Measurements from ENCODE around the gene RAP1B. TPM values are rescaled to one million over a fixed set of nuclear protein-coding genes. Genes with fewer than 3 reads are reported as not detected.

RAP1B gene
- total and polyA plus RNA-seq, 9 of the 15 experiments (the other 6 are each of a cell fraction or from before 2014, with no cell fraction given), result 107 to 309 (median 170) TPM

DNA sequence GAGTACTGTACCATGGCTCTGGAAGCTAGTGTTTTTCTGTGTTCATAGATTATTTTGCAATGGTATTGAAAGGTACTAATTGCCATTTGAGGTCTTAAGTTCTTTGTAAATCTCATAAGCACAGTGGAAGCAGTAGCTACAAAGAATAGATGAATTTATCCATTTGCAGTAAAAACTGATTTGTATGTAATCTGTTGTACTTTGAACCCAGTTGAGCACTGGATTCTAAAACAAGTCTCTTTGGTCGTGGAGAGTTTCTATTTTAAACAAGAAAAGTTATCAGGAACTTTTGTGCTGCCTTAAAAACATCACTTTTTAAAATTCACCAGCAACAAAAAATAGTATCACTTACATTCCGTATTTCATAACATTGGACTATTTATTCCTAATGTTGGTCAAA, 4.1 kb downstream of the RAP1B start:
- WGBS (ENCODE audit: insufficient coverage, low coverage, missing lambda C conversion rate), result 59% methylated on average over 2 of the region's 2 CpGs
- H3K9me1 ChIP-seq (ENCODE audit: control insufficient read depth, insufficient read depth, low read length), result peaks cover 4% of the 10 kb centered on the region
- no peak overlapping the region for H3K27ac ChIP-seq (ENCODE audit: extremely low read depth, low read depth, low read length)
- no peak for ATAC-seq
- no peak overlapping the region for H3K4me3 ChIP-seq
- H2AFZ ChIP-seq (ENCODE audit: low read depth, low read length), result no peak overlapping the region
- FAIRE-seq, result peak; percentile 11
- no peak for DNase-seq (ENCODE audit: extremely low read depth in 1 of 4, low spot score in 3 of 4)
- H4K20me1 ChIP-seq (replicated peaks; ENCODE audit: control insufficient read depth, insufficient read depth, low read length), result peaks cover 29% of the 10 kb centered on the region
- H3K4me1 ChIP-seq (replicated peaks in 1 of 2; ENCODE audit: control insufficient read depth in 2 of 2, insufficient read depth in 2 of 2, low read length in 2 of 2), result peaks cover 10 to 19% of the 10 kb centered on the region in 2 experiments
- H3K27me3 ChIP-seq (ENCODE audit: control insufficient read depth in 2 of 2, insufficient read depth in 2 of 2, low read length in 2 of 2), result no peaks in the 10 kb centered on the region
- in situ Hi-C loops (cut with MboI), result no loop called here
- no peaks in the 10 kb centered on the region for H3K9me3 ChIP-seq (replicated peaks; ENCODE audit: control insufficient read depth, insufficient read depth, low read depth, low read length)
- POLR2A ChIA-PET, result interaction anchor here (2.2 kb wide), 1 partner anchor 14 kb away, joined by 6 read pairs; no protein-coding TSS in a partner anchor
- H3K79me2 ChIP-seq (ENCODE audit: control insufficient read depth, insufficient read depth, low read length), result peaks cover 89% of the 10 kb centered on the region
- no TSS peak for BruUV-seq (replicated peaks)
- peaks cover 30% of the 10 kb centered on the region for H3K36me3 ChIP-seq (ENCODE audit: control insufficient read depth, insufficient read depth, low read length)
- H3K9ac ChIP-seq (ENCODE audit: insufficient read depth in 1 of 2, low read depth in 2 of 2, low read length in 2 of 2), result no peak overlapping the region
- 0 out of 2 replicates have a peak overlapping the region, but pooled peaks have one; percentile 26 for H3K4me2 ChIP-seq (ENCODE audit: insufficient read depth, low read length)
- TF ChIP-seq MAZ (CRISPR knock-in tag; conservative IDR thresholded peaks at IDR 0.05 in 1 of 2, IDR thresholded peaks at IDR 0.05 in 1 of 2), result no peak
- TF ChIP-seq RAD51 (IDR thresholded peaks at IDR 0.05; ENCODE audit: borderline replicate concordance, low read depth), result no peak
- TF ChIP-seq U2AF2 (optimal IDR thresholded peaks at IDR 0.05; ENCODE audit: low read depth, low read length), result no peak
- no peak for TF ChIP-seq POLR3A (IDR thresholded peaks at IDR 0.05; ENCODE audit: borderline replicate concordance, extremely low read depth, insufficient read depth, insufficient read length)
- no peak for TF ChIP-seq TARDBP (IDR thresholded peaks at IDR 0.05)
- TF ChIP-seq ZFP36 (IDR thresholded peaks at IDR 0.05; ENCODE audit: low read depth, low read length, partially characterized antibody), result no peak
- no peak for TF ChIP-seq FIP1L1 (IDR thresholded peaks at IDR 0.05; ENCODE audit: low read depth, low read length, poor library complexity, severe bottlenecking)
- no peak for TF ChIP-seq PTRF (tag; IDR thresholded peaks at IDR 0.05)
- no peak for TF ChIP-seq ZNF175 (CRISPR knock-in tag; IDR thresholded peaks at IDR 0.05; ENCODE audit: low read depth)
- no peak for TF ChIP-seq ZNF609 (CRISPR knock-in tag; IDR thresholded peaks at IDR 0.05; ENCODE audit: borderline replicate concordance)
- no peak for TF ChIP-seq CBFA2T3 (IDR thresholded peaks at IDR 0.05)
- TF ChIP-seq ELF2 (CRISPR knock-in tag; IDR thresholded peaks at IDR 0.05), result no peak
- no peak for TF ChIP-seq ZBTB12 (CRISPR knock-in tag; IDR thresholded peaks at IDR 0.05)
- TF ChIP-seq TEAD1 (CRISPR knock-in tag; IDR thresholded peaks at IDR 0.05), result no peak
- no peak for TF ChIP-seq BRD4 (IDR thresholded peaks at IDR 0.05)
- CTCF ChIA-PET (ENCODE audit: low intra/inter-chr PET ratio), result interaction anchor here (0.6 kb wide), 1 partner anchor 10 kb away, joined by 3 read pairs; no protein-coding TSS in a partner anchor
- intact Hi-C loops (cut with micrococcal nuclease), result loop anchor here (5.0 kb wide), 2 partner anchors 53 to 247 kb away; no protein-coding TSS in a partner anchor

All from K562 (cell line).